Kasumi-1 (cell line): ENCODE results near the gene NT5DC2.

Experiments used
- DNase-seq, 2 experiments: peaks; one replicate each; lab custom pipeline; 2025; lab: John Stamatoyannopoulos, UW

Gene NT5DC2

DNA sequence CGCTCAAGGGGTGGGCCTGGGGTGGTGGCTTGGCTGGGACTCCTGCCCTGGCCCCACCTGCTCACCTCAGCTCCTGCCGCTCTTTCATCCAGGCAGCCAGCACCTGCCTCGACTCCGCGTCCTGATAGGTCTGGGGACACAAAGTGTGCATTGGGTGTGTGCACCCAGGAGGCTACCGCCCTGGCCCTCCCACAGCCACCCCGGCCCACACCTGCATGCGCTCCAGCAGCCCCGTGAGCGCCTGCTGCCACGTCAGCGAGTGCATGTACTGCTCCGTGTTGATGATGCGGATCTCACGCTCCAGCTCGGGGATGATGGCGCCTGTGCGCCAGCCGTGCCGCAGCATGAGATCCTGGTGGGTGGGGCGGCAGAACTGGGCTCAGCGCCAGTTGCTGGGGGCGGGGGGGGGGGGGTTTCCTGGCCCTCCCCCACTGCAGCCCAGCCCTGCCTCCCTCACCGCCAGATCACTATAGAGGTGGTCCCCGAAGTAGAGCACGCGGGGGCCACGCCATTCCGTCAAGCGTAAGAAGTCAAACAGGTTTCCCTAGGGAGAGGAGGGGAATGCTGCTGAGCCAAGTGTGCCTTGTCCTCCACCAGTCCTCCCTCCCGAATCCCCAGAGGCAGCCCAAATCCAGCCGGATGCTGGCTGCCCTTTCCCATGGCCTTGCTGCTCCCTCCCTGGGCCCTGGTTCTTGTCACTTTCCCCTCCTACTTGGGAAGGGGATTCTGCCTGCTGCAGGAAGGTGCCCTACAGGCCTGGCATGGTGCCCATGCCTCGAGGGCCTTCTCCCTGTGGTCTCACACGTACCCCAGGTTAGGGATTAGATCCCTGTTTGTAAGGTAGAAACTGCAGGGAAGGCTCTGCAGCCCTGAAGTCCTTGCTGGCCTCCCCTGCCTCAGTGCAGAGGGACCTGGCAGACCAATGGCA is 8.6 kb downstream of the NT5DC2 start:
- DNase-seq: no peak

DNA sequence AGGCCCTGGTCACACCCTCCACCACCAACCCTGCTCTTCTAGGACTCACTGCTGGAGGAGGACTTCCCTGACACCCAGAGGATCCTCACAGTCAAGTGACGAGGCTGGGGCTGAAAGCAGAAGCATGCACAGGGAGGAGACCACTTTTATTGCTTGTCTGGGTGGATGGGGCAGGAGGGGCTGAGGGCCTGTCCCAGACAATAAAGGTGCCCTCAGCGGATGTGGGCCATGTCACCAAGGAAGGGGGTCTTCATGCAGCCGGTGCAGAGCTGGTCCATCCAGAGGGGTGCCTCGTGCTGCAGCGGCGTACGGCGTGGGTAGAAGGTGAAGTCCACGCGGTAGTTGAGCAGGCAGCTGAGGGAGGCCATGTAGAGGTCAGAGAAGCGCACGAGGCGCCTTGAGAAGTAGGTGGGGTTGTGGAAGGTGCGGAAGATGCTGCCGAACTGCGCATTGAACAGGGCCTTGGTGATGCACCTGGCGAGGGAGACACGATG is 9.4 kb downstream of the NT5DC2 start:
- no peak for DNase-seq

DNA sequence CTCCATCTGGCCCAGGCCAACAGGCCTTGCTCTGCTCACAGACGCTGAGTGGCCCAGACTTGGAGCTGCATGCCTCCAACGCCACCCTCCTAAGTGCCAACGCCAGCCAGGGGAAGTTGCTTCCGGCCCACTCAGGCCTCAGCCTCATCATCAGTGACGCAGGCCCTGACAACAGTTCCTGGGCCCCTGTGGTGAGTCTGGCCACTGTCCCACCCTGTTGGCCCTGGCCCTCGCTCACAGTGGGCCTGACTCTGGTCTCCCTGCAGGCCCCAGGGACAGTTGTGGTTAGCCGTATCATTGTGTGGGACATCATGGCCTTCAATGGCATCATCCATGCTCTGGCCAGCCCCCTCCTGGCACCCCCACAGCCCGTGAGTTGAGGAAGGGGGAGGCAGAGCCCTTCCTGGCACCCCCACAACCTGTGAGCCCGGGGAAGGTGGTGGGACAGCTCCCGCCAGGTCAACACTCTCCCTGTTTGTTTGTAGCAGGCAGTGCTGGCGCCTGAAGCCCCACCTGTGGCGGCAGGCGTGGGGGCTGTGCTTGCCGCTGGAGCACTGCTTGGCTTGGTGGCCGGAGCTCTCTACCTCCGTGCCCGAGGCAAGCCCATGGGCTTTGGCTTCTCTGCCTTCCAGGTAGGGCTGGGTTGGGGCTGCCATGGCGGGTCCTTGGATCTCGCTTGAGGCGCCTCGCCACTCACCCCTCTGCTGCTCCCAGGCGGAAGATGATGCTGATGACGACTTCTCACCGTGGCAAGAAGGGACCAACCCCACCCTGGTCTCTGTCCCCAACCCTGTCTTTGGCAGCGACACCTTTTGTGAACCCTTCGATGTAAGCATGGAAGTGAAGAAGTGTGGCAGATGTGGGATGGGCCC is 10.0 kb downstream of the NT5DC2 start:
- no peak for DNase-seq

DNA sequence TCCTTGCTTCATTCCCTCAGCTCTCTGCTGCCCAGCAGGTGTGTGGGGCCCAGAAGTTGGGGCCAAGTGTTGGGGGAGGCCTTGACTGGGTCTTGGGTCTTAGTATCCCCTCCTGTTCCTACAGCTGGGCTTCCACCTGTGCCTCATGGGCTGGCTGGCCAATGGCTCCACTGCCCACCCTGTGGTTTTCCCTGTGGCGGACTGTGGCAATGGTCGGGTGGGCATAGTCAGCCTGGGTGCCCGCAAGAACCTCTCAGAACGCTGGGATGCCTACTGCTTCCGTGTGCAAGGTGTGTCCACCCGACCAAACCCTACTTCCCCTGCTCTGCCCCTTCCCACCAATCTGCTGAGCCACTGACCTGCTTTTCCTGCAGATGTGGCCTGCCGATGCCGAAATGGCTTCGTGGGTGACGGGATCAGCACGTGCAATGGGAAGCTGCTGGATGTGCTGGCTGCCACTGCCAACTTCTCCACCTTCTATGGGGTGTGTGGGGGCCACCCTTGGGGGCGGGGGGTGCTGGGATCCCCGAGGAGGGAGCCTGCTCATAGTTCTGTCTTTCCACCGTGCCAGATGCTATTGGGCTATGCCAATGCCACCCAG is 10.9 kb downstream of the NT5DC2 start:
- no peak for DNase-seq

DNA sequence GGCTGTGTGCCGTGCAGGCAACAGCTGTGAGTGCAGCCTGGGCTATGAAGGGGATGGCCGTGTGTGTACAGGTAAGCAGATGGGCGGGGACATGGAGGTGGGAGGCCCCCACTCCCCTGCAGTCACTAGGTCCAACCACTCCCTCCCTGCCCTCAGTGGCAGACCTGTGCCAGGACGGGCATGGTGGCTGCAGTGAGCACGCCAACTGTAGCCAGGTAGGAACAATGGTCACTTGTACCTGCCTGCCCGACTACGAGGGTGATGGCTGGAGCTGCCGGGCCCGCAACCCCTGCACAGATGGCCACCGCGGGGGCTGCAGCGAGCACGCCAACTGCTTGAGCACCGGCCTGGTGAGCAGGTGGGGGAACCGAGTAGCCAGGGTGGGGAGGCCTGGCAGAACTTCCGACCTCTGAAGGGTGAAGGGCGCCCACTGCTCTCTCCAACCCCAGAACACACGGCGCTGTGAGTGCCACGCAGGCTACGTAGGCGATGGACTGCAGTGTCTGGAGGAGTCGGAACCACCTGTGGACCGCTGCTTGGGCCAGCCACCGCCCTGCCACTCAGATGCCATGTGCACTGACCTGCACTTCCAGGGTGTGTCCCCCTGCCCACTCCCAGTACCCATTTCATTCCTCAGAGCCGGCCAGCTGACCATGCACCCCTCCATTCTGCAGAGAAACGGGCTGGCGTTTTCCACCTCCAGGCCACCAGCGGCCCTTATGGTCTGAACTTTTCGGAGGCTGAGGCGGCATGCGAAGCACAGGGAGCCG is 11.6 kb downstream of the NT5DC2 start:
- no peak for DNase-seq

DNA sequence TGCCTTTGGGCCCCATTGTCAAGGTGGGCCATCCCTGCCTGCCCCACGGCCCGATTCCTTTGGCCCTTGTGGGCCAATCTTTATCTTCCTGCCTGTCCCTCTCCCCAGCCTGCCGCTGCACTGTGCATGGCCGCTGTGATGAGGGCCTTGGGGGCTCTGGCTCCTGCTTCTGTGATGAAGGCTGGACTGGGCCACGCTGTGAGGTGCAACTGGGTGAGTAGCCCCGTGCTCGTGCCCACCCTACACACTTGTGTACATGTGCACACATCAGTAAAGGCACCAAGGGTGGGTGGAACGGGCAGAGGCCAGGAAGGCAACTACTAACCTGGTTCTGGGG is 12.2 kb downstream of the NT5DC2 start:
- DNase-seq: no peak

DNA sequence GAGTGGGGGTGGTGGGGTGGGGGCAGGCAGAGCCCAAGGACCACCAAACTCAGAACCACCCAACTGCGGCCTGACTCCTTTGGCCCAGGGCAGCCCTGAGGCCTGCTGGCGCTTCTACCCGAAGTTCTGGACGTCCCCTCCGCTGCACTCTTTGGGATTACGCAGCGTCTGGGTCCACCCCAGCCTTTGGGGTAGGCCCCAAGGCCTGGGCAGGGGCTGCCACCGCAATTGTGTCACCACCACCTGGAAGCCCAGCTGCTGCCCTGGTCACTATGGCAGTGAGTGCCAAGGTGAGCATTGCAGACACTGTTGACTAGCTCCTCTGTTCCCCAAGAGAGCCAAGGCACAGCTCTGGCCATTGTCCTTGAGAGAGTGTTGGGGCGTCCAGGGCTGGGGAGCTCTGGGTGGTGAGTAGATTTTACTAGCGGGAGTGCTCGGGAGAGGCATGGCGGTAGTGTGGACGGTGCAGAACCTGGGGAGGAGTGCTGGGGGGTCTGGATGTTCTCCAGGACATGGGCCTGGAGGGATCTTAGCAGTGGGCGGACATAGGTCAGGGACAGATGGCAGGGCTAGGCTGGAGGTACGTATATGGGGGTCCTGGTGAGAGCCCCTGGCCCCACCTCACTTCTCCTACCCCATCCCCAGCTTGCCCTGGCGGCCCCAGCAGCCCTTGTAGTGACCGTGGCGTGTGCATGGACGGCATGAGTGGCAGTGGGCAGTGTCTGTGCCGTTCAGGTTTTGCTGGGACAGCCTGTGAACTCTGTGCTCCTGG is 12.8 kb downstream of the NT5DC2 start:
- no peak for DNase-seq

DNA sequence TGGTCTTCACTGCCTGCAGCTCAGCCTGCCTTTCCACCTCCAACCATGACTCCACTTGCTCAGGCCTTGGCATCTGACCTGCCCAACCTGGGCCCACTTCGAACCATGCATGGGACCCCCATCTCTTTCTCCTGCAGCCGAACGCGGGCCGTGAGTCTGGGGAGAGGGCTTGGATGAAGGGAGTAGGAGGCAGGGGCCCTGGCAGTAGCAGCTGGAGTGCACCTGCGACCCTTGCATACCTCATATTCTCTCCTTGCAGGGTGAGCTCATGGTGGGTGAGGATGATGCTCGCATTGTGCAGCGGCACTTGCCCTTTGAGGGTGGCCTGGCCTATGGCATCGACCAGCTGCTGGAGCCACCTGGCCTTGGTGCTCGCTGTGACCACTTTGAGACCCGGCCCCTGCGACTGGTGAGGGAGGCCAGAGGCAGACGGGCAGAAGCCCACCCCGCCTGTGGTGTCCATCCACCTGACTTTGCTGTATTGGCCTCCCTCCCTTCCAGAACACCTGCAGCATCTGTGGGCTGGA is 13.5 kb downstream of the NT5DC2 start:
- no peak for DNase-seq

DNA sequence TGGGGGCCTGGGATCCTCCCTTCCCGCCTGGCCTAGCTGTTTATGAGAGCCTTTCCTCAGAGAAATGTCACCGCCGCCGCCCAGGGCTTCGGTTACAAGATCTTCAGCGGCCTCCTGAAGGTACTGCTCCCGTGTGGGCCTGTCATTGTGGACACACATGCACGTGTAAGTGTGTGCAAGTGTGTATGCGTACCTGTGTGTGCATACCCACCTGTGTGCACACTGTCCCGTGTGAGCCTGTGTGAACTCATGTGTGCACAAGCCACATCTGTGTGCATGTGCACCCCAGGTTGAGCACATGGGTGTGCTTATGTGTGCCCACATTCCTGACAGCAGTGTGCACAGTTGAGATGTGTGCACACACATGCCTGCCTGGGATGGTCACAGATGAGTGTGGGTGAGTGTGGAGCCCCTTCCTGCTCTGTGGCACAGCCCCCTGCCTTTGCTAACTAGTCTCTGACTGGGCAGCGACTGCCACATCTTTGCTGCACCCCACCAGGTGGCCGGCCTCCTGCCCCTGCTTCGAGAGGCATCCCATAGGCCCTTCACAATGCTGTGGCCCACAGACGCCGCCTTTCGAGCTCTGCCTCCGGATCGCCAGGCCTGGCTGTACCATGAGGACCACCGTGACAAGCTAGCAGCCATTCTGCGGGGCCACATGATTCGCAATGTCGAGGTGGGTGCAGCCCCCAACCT is 14.1 kb downstream of the NT5DC2 start:
- DNase-seq: no peak

DNA sequence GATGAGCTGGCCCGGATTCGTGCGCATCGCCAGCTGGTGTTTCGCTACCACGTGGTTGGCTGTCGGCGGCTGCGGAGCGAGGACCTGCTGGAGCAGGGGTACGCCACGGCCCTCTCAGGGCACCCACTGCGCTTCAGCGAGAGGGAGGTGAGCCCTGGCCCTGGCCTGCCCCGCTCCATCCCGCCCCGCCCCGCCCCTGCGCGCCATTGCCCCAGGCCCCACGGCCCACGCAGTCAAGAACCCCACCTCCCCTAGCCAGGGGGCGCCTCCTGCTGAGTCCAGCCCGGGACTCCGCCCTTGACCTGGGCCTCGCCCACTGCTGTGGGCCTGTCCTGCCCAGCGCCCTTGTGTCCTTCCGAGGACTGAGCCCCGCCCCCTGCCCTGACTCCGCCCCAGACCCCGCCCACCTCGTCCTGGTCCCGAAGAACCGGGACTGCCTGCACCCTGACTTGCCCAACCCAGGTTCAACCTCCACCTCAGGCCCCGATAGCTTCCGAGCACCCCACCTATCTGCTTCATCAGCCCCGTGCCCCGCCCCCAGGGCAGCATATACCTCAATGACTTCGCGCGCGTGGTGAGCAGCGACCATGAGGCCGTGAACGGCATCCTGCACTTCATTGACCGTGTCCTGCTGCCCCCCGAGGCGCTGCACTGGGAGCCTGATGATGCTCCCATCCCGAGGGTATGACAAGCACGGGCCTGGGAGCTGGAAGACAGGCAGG is 14.8 kb downstream of the NT5DC2 start:
- DNase-seq: no peak

DNA sequence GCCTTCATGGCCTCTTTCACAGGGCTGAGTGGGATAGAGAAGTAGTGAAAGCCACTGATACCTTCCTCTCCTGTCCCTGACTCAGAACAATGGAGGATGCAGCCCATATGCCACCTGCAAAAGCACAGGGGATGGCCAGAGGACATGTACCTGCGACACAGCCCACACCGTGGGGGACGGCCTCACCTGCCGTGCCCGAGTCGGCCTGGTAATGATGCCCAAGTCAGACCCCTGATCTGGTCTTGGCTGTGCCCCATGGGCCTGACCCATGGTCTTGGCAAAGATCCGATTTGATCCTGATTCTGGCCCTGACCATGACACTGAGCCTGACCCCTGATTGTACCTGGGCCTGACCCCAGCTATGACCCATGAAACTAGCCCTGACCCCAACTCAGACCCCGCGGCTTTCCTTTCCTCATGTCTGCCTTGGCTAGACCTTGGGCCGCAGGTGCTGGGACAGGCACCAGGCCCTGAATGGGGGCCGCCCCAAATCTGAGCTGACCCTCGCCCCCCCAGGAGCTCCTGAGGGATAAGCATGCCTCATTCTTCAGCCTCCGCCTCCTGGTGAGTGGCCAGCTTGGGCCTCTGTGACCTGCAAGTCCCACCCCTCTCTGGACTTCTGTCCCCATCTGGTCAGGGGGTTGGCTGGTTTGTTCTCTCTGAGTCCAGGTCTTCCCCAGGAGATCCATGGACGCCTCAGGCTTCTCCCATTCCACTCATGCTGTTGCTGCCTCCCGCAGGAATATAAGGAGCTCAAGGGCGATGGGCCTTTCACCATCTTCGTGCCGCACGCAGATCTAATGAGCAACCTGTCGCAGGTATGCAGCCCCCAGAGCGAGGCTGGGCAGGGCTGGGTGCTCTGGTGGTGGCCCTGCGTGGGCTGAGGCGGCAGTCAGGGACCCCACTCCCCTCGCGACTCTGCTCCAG is 15.6 kb downstream of the NT5DC2 start:
- DNase-seq: no peak

DNA sequence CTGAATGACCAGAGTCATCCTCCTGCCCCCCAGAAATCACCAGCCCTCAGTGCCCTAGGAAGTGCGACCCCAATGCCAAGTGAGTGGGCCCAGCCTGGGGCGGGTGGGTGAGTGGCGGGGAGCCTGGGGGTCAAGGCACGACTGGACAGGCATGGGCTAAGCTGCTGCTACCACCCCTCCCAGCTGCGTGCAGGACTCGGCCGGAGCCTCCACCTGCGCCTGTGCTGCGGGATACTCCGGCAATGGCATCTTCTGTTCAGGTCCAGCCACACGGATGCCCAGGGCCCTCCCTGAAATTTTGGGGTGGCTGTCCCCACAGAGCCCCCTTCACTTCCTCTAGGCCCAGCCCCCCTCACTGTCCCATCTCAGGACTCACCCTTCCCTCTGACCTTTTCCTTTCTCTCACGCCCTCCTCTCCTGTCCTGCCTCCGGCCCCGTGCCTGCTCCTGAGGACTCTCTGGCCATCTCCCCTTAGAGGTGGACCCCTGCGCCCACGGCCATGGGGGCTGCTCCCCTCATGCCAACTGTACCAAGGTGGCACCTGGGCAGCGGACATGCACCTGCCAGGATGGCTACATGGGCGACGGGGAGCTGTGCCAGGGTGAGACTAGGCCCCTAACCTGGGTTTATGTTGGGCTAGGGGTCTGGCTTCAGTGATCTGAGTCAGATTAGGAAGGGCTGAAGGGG is 17.0 kb downstream of the NT5DC2 start:
- DNase-seq: no peak

DNA sequence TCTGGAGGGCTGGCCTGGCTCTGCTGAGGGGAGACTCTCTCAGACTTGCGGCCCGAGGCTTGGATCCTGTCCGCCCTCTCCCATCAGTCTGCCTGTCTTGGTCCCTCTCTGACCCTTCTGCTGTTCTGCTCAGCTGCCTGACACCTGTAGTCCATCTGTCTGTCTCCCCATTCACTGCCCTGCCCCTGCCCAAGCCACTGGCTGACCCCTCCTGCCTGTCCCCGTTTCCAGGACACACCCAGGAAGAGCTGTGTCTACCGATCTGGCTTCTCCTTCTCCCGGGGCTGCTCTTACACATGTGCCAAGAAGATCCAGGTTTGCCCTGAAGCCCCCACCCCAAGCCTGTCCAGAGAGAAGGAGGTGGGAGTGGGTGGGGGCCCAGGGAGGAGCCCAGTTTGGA is 18.5 kb downstream of the NT5DC2 start:
- DNase-seq: no peak

DNA sequence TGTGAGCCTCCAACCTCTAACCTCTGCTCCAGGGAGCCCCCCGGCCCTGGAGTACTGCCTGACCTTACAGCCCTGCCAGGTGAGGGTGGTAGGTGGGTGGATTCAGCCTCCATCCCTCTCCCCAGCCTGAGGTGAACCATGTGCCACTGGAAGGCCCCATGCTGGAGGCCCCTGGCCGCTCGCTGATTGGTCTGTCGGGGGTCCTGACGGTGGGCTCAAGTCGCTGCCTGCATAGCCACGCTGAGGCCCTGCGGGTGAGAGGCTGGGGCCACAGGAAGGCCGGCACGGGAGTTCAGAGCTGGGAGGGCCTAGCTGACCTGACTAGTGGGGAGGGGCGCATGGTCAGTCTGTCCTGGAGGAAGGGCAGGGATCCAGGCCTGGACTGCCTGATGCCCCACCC is 19.1 kb downstream of the NT5DC2 start:
- no peak for DNase-seq

DNA sequence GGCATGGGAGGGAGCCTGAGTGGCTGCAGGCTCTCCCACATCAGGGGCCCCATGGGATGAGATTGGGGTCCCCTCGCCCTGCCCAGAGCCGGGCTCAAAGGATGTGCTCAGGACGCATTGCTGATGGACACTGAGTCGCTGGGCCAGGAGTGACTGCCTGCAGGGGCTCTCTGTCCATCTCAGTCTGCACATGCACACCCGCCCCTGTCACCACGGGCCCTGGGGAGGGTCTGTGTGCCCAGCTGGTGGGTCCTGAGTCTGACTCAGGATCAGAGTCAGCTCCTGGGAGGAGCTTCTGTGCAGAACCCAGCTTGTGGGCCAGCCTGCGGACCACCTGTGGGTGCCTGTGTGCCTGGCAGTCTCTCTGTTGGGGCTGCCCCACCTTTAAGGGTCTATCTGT is 20.4 kb downstream of the NT5DC2 start:
- no peak for DNase-seq

DNA sequence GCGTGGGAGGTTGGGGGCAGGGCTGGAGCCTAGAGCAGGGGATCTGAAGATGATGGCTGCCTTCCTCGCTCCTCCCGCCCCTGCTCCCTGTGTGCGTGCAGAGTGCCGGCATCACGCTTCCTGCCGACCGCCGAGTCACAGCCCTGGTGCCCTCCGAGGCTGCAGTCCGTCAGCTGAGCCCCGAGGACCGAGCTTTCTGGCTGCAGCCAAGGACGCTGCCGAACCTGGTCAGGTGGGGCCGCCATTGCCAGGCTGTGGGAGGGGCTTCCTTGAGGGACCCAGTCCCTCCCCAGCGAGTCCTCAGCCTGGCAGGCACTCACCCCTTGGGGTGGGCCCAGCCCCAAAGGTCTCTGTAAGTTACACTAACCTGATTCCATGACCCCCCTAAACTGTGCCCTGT is 20.9 kb downstream of the NT5DC2 start:
- no peak for DNase-seq

DNA sequence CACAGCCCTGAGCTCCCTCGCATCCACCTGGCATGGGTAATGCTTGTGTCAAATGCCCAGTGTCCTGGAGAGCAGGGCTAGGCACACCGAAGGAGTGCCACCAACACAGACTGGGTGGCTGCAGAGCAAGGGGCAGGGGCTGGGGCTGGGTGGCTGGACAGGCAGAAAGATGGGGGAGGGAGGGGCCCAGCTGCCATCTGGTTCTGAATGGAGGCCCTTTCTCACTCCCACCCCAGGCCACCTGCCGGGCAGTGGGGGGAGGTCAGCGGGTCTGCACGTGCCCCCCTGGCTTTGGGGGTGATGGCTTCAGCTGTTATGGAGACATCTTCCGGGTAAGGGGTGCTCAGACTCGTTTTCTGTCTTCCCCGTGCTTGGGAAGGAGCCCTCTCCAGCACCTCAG is 21.6 kb downstream of the NT5DC2 start:
- DNase-seq: no peak

DNA sequence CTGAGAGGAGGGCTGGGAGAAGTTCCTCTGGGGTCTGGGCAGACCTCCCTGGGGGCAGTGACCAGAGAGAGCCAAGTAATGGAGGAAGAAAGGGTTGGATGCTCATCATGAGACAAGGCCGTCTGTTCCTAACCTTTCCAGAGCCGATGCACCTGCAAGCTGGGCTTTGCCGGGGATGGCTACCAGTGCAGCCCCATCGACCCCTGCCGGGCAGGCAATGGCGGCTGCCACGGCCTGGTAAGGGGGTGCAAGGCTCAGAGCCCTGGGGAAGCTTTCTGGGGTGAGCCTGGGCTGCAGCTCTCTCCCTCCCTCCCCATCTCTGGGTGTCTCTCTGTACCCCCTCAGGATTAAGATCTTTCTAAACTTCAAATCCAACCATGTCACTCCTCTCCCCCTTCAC is 22.1 kb downstream of the NT5DC2 start:
- no peak for DNase-seq
